Measurements from ENCODE around the gene CARD10.

DNA sequence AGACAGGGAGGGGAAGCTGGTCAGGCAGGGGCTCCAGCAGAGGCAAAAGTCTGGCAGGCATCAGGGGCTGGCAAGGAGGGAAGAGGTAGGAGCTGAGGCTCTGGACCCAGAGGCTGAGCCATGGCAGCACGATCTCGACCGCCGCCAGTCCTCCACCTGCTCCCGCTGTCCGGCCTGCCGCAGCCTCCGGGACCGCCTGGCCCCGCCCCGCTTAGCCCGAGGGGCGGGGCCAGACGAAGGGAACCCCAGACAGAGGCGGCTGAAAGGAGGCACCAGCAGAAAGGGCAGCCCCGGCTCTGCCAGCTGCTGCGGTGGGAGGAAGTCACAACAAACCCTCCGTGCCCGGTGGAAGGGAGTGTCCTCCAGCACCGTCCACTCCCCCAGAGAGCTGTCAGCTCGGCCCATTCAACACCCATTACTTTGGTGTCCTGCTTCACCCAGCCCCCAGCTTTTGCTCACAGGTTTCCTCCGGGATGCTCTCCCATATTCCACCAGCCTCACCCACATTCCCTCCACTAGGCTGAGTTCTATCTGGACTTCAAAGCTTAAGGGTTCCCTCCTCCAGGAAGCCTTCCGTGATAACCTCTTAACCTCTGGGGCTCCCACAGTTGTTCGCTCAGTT is 32.9 kb downstream of the CARD10 start, which contains the start of gene MFNG:
- TF ChIP-seq CTCF (conservative IDR thresholded peaks at IDR 0.05; ENCODE audit: low read length) = no peak
- no peak for TF ChIP-seq EZH2phosphoT487 (IDR thresholded peaks at IDR 0.05; ENCODE audit: borderline replicate concordance)

Measured in Loucy (cell line).